Keratinocyte (primary cell): ENCODE data around the gene LENG9.

Experiments
- CTCF ChIP-seq, 3 experiments: IDR thresholded peaks in 1 of 3; conservative IDR thresholded peaks in 1 of 3; optimal IDR thresholded peaks in 1 of 3; 2 replicates in 2 of 3; 3 replicates in 1 of 3; pipeline versions ENCODE3 to v1.5.1; 2011; ENCODE audit warnings: low read length in 3 of 3, mild to moderate bottlenecking in 3 of 3, moderate library complexity in 2 of 3, control low read depth in 1 of 3, inconsistent platforms in 1 of 3; ENCODE audit not compliant: insufficient read depth in 2 of 3; ENCODE audit errors: extremely low read depth in 1 of 3
- EZH2 ChIP-seq: IDR thresholded peaks from one replicate; pipeline ENCODE4 v1.6.1; 2012; ENCODE audit warnings: inconsistent platforms, mild to moderate bottlenecking, low read length, moderate library complexity

- TF ChIP-seq CTCF (optimal IDR thresholded peaks at IDR 0.05 in 1 of 3, IDR thresholded peaks at IDR 0.05 in 1 of 3, conservative IDR thresholded peaks at IDR 0.05 in 1 of 3; ENCODE audit: extremely low read depth in 1 of 3, insufficient read depth in 2 of 3, low read length in 3 of 3) (no peak), EZH2 (no peak)
Measured at GRCh38 chr19:54420068-54420382, 43.6 kb downstream of the LENG9 start.
